Femur (tissue), 1 donor: Measurements from ENCODE around the gene ACSM6.

Experiments
- DNase-seq: peaks from one replicate; pipeline ENCODE4 v3.0.0-alpha.2; 2017

ACSM6 gene

DNA sequence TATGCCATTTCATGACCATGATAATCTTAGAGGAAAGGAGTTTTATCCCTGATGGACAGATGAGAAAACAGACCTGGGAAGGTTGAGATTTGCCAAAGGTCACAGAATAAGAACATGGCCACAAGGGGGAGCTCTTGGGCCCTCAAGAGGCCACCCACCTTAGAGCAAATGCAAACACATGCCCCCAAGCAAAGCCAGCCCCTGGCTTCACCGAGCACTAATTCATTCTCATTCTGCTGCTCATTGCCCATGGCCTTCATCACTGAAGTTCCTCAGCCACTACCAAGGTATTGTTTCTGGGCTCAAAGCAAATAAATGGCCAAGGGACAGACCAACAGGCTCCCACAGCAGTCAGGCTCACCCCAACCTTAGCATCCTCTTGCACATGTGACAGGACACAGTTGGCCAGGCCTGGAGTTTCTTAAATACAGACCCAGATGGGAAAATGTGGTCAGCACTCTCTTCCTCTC, 52.6 kb downstream of the ACSM6 start:
- DNase-seq: peak; percentile 62

DNA sequence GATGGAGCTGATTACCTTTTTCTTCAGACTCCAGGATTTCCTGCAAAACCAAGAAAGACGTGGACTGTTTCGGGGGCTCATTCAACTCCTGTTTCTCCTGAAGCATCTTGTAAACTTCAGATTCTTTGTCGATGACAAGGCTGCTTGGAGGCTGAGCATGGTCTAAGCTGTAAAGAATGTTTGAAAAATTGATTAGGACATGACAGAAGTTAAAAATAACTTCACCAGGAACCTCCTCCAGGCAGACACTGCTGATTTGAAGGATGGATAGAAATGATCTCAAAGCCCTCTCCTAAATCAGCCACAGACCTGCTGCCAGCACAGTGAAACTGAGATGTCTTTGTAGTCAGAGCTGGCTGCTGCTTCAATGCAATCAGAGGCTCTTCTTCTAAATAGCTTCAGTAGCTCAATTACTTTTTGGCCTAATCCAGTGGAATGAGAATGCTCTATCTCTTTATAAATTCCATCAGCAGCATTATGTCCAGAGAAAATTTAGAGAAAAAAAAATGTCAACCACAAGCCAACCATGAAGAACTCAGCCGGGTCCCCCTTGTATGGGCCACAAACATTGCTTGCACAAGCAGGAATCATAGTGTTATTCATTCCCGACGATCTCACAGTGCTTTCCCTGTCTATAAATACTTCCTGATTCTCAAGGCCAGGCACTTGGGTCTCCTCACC, 53.3 kb downstream of the ACSM6 start:
- DNase-seq: no peak

DNA sequence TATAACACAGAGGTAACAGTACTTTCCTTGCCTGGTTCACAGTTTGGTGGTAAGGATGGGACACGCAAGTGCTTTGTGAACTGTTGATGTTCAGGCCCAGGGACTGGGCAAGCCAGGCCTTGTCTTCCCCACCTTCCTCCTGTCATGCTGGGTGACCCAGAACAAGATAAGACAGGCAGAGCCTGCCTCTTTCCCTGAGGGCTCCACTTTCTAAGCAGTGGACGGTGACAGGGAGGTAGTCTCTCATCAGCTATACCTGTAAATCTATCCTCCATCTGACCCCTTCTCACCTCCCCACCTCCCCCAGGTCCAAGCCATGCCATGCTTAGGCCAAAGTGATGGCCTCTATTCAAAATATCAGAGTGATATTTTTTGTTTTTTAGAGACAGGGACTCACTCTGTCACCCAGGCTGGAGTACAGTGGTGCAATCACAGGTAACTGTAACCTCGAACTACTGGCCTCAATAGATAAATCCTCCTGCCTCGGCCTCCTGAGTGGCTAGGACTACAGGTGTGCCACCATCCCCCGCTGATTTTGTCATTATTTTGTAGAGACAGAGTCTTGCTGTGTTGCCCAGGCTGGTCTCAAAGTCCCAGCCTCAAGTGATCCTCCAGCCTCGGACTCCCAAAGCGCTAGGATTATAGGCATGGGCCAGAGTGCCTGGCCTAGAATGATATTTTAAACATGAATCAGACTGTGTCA, 54.0 kb downstream of the ACSM6 start:
- no peak for DNase-seq

DNA sequence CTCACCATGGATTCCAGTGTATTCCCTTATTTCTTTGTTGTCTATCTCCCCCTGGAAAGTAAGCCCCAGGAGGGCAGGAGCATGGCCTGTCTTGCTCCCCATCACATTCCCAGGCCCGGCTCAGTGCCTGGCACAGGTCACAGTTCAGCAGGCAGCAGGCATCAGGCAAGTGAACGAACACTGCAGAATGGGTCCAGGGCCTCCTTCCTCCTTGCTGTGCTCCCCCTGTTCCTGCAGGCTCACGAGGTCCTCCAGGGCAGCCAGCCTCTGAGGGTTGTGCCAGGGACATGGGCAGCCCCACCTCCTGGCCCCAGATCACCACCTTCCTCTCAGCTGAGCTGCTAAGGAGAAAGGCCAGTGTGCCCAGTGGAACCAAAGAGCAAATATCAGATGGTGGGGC, 55.0 kb downstream of the ACSM6 start:
- no peak for DNase-seq

DNA sequence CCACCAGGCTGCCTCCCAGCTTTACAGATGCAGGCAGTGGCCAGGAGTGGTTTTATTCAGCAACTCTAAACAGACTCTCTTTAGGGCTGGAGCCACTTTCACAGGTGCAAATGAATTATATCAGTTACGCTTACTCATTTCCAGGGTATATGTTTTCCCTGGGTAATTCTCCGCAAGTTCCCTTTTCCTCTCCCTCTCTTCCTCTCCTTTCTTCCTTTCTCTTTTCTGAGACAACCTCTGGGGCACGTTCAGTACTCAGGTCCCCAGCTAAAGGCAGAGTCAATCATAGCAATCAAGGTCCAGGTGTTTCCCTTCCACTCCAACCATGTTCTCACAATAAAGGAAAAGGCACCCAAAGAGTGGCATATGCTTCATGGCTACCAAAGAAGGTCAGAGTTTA, 55.4 kb downstream of the ACSM6 start:
- DNase-seq: no peak

DNA sequence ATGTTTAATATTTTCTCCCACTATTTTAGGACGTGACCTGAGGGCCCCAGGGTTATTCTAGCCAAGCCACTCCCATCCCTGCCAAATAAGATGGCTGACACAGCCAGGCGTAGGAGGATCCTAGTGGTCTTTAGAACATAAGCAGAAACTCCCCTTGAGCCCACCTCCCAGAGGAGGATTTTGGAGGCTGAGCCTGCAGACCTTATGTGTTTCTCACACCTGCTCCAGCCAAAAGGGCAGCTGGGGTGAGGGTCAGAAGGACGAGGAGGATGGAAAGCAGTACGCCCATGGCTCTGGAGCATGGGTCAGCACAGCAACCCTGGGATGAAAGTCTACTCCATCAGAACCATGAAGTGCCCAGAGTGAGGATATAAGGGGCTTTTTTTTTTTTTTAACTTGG, 56.8 kb downstream of the ACSM6 start:
- DNase-seq: no peak

DNA sequence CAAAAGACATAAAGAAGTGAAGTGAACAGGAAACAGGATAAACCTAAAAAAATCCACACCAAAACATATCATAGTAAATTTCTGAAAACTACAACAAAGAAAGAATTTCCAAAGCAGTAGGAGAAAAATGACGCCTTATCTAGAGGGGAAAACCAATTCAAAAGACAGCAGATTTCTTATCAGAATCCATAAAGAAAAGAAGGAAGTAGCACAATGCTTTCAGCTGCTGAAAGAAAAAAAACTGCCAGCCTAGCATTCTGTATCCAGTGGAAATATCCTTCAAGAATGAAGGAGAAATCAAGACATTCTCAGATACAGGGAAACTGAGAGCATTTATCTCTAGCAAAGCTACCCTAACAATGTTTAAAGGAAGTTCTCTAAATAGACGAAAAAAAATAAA, 59.0 kb downstream of the ACSM6 start:
- no peak for DNase-seq

DNA sequence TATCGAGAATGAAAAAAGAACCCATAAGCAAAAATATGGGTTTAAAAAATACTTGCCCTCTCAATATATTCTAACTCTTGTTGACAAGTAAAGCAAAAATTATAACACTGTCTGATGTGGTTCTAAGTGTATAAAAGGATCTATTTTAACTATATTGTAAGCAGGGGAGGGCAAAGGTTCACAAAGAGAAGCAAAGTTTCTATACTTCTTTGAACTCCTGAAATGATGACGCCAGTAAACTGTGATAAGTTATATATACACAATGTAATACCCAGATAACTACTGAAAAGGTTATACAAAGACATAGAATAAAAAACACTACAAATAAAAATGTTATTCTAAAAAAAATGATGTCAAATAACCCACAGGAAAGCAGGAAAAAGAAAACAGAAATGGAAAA, 59.6 kb downstream of the ACSM6 start:
- DNase-seq: no peak

DNA sequence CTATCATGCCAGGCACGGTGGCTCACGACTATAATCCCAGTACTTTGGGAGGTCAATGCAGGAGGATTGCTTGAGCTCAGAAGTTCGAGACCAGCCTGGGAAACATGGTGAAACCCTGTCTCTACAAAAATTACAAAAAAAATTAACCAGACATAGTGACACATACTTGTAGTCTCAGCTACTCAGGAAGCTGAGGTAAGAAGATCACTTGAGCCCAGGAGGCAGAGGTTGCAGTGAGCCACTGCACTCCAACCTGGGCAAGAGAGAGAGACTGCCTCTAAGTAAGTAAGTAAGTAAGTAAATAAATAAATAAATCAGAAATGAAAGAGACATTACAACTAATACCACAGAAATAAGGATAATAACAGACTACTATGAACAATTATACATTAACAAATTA, 60.6 kb downstream of the ACSM6 start:
- DNase-seq: no peak

DNA sequence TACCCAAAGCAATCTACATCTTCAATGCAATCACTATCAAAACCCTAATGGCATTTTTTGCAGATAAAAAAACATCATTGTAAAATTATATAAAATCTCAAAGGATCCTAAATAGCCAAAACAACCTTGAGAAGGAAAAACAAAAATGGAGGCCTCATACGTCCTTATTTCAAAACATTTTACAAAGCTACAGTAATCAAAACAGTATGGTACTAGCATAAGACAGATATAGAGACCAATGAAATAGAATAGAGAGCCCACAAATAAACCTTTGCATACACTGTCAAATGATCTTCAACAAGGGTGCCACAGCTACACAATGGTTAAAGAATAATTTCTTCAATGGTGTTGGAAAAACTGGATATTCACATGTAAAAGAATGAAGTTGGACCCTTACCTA, 62.2 kb downstream of the ACSM6 start:
- DNase-seq: no peak

DNA sequence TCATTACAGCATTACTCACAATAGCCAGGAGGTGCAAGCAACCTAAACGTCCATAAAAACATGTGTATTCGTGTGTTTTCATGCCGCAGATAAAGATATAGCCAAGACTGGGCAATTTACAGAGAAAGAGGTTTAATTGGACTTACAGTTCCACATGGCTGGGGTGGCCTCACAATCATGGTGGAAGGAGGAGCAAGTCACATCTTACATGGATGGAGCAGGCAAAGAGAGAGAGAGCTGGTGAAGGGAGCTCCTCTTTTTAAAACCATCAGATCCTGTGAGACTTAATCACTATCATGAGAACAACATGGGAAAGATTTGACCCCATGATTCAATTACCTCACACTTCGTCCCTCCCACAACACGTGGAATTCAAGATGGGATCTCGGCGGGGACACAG, 63.8 kb downstream of the ACSM6 start:
- no peak for DNase-seq

DNA sequence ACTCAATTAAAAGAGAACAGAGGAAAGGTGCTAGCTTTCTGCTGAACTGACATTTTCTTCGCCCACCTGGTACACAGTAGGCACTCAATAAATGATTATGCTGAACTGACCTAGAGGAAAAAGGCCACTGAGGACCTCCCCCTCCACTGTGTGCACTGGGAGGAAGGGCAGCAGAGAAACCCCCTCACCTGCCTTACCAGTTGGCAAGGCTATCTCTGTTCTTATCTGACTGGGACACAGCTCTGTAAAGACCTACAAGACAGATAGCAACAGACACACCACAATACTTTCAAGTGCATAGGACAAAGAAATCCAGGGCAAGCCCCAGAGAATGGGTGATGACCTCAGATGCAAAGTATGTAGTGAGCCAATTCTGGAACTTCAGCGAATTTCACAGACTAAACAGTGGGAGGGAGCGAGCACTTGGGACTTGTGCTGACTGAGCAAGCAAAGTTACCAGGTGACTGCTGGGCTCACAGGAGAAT, 66.4 kb downstream of the ACSM6 start:
- no peak for DNase-seq

DNA sequence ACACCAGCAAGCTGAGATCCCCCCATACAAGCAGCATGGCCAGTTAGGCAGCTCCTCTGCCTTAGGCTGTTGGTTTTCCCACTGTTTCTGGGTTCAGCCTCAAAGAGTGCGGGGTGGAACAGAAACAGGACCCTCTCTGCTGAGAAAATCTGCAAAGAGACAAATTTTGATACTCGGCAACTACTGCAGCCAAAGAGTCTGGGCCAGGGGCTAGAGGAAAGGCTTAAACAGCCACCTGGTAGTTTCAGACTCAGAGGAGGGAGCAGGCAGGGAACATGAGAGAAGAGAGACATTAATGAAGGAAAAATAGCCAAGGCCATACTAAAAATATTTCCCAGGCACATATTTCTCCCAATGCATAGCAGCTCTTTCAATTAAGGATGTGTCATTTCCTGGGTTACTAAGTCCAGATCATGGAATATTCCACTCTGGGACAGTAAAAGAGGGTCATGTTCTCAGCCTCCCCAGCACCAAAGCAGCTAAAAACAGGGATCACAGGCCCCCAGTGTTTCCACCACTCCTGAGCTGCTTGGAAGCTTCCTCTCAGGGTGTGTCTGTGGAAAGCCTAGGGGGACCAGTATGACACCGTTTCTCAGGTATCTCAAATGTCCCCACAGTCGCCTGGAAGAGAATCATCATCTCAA, 67.0 kb downstream of the ACSM6 start:
- no peak for DNase-seq

DNA sequence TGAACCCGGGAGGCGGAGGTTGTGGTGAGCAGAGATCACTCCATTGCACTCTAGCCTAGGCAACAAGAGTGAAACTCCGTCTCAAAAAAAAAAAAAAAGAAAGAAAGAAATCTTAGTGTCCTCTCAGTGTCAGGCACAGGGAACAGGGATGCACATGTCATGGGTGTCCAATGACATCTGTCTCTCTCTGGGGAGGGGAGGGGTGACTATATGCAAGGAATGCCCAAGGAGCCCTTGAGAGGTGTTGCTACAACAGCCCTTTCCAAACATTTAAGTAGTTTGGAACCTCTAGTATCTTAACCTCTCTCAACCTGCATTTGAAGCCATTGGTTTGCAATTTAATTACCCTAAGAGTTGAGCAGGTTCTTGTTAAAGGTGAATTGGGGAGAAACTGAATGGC, 67.9 kb downstream of the ACSM6 start:
- DNase-seq: no peak

DNA sequence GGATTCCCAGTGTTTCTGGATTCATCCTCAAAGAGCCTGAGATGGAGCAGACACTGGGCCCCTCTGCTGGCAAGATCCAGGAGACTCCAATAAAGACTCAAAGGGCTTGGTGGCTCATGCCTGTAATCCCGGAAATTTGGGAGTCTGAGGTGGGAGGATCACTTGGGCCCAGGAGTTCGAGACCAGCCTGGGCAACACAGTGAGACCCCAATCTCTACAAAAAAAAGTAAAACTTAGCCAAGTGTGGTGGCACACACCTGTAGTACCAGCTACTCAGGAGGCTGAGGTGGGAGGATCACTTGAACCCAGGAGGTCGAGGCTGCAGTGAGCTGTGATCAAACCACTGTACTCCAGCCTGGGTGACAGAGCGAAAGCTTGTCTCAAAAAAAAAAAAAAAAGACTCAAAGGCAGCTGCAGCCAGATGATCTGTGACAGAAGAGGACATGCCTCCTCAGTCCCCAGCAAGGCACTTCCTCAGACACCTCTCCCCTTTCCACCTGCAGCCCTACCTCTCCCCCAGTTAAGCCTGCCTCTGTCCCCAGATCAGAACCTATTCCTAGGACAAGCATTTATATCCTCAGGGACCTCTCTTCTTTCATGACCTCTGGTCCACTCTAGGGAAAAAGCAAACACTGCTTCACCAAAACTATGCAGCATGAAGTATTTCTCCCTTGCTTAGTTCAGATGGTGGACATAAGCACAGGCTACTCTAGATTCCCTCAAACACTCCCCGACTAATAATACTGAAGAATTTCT, 68.9 kb downstream of the ACSM6 start:
- no peak for DNase-seq

DNA sequence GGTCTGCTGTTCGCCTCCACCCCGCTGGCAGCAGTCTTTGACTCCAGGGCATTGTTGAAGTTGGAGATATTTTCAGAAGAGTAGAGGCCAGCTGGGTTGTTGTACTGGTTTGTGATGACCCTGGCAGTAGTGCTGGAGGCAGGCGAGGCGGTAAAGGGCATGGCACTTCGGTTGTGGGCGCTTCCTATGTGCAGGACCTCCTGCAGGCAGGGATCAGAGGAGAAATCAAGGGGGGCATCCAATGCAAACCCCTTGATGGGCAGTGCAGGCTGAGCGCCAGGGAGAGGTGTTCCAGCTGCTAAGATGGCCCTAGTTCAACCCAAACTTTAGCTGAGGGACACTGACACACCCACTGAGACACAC, 69.8 kb downstream of the ACSM6 start:
- DNase-seq: no peak

DNA sequence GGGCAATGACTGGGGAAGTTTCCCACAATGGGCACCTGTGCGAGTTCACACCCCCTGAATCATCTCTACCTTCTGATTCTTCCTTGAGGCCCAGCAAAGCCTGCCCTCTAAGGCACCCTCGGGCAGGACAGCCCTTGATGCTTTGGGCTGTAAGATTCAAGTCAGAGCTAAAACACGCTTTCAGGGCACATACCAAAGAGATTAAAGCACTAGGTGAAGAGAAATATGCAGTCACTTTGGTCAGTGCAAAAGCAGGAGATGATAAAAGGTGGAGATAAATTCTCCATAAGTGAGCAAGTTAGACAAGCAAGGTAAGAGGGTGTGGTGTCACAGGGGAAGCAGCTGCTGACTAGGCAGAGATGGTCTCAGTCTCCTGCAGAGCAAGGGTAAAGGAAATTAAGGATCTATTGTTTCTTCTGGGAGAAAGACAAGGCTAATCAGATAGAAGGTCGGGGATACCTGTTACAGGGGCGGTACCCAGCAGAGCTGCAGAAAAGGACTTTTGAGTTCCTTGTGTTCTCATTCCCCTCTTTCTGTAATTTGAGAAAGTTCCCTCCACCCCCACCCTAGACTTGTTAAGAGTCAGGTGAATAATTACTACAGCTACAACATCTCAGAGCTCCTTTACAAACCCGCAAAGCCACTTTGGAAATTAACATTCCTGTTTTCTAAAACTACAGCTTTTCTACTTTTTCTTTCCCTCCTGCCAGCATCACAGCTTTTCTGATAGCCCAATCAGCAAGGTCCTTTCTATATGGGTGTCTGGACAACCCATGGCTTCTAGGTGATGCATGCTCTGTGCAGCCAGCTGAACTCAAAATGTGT, 70.4 kb downstream of the ACSM6 start:
- no peak for DNase-seq

DNA sequence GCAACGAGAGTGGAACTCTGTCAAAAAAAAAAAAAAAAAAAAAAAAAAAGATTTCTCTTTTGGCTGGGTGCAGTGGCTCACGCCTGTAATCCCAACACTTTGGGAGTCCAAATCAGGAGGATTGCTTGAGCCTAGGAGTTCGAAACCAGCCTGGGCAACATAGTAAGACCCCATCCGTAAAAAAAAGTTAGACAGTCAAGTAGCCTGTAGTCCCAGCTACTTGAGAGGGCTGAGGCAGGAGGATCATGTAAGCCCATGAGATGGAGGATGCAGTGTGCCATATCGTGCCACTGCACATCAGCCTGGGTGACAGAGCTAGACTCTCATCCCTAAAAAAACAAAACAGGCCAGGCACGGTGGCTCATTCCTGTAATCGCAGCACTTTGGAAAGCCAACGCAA, 71.5 kb downstream of the ACSM6 start:
- no peak for DNase-seq

DNA sequence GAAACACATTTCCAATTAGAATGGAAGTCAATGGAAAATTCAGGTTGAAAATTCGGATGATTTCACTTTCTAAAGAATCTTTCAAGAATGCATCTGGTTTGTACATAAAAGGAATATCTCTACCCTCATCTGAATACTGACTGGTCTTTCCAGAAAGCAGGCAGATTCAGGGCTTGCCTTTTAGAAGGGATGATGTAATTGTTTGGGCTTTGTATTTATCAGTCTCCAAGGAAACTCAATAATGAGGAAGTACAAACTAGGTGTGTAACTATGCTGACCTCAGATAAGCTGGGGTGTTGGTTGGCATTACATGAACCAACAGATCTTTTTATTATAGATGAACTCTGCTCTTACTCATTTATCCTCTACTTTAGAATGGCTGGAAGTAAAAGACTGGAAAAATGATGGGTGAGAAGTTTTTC, 72.6 kb downstream of the ACSM6 start:
- DNase-seq: no peak

DNA sequence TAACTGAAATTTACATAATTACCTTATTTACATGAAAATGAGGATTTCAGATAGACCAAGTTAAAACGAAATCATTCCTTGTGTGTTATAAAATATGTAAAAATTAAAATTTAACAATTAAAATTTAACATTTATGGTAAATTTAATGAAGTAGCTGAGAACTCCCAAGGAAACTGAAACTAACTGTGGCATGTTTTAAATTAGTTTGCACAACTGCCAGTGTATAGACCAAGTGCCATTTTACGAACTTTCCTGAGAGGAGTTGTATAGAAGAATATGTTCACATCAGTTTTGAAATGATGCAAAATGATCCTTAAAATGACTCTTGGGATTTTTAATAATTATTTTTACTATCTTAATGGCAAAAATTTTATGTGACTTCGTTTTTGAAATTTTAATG, 73.2 kb downstream of the ACSM6 start:
- DNase-seq: no peak

DNA sequence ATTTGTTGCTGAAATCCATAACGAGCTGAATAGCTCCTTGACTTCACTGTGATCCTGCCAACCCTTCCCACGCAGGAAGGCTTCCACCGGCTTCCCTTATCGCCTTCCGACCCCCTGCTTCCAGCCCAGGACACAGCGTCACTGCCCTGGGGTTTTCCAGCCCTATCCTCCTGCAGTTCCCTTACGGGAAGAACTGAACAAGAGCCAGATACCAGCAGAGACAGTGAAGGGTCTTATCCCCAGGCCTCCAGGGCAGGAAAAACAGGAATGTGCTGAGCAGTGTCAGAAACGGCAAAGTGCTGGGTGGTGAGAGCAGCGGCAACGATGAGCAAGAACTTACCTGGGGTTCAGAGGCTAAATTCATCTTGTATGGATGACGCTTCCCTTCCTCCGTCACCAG, 74.4 kb downstream of the ACSM6 start:
- DNase-seq: no peak
